AG20443 (cell line): Measurements from ENCODE around the gene EDIL3.

Experiments
- DNase-seq: peaks from one replicate; pipeline ENCODE4 v3.0.0; 2012; ENCODE audit warnings: low spot score, mixed read lengths

The EDIL3 gene

GRCh38 chr5:84259283-84260045 lies 125.2 kb downstream of the EDIL3 start:
- DNase-seq: no peak

- DNase-seq: no peak
Observed at GRCh38 chr5:84257061-84257460, 127.6 kb downstream of the EDIL3 start.

- DNase-seq: peak; percentile 48
Observed at GRCh38 chr5:84255315-84255714, 129.4 kb downstream of the EDIL3 start.

GRCh38 chr5:84253946-84254345 lies 130.7 kb downstream of the EDIL3 start:
- no peak for DNase-seq

- DNase-seq: no peak
Observed at GRCh38 chr5:84251503-84251902, 133.2 kb downstream of the EDIL3 start.

- DNase-seq: peak; percentile 82
Observed at GRCh38 chr5:84249918-84250630, 134.6 kb downstream of the EDIL3 start.

GRCh38 chr5:84248013-84248412 lies 136.7 kb downstream of the EDIL3 start:
- DNase-seq: no peak

GRCh38 chr5:84242286-84242685 lies 142.4 kb downstream of the EDIL3 start:
- peak; percentile 80 for DNase-seq

- peak; percentile 16 for DNase-seq
Observed at GRCh38 chr5:84239494-84239893, 145.2 kb downstream of the EDIL3 start.

GRCh38 chr5:84237126-84237525 lies 147.6 kb downstream of the EDIL3 start:
- DNase-seq: no peak

- no peak for DNase-seq
Observed at GRCh38 chr5:84231433-84231832, 153.2 kb downstream of the EDIL3 start.

- no peak for DNase-seq
Observed at GRCh38 chr5:84229045-84229444, 155.6 kb downstream of the EDIL3 start.

- no peak for DNase-seq
Observed at GRCh38 chr5:84228266-84228665, 156.4 kb downstream of the EDIL3 start.

- DNase-seq: no peak
Observed at GRCh38 chr5:84227236-84227635, 157.4 kb downstream of the EDIL3 start.

GRCh38 chr5:84218546-84218945 lies 166.1 kb downstream of the EDIL3 start:
- DNase-seq: no peak

GRCh38 chr5:84215521-84215920 lies 169.2 kb downstream of the EDIL3 start:
- no peak for DNase-seq

- no peak for DNase-seq
Observed at GRCh38 chr5:84213861-84214260, 170.8 kb downstream of the EDIL3 start.

- DNase-seq: no peak
Observed at GRCh38 chr5:84213212-84213611, 171.5 kb downstream of the EDIL3 start.

- no peak for DNase-seq
Observed at GRCh38 chr5:84204772-84205171, 179.9 kb downstream of the EDIL3 start.

GRCh38 chr5:84202136-84202535 lies 182.5 kb downstream of the EDIL3 start:
- no peak for DNase-seq

- DNase-seq: no peak
Observed at GRCh38 chr5:84197538-84197937, 187.1 kb downstream of the EDIL3 start.

- no peak for DNase-seq
Observed at GRCh38 chr5:84191281-84191680, 193.4 kb downstream of the EDIL3 start.

- no peak for DNase-seq
Observed at GRCh38 chr5:84184857-84185256, 199.8 kb downstream of the EDIL3 start.

GRCh38 chr5:84181093-84181492 lies 203.6 kb downstream of the EDIL3 start:
- DNase-seq: peak; percentile 10
